ENCODE results near the gene PLXNC1. TPM values are rescaled to one million over a fixed set of nuclear protein-coding genes. Genes with fewer than 3 reads are reported as not detected.

Gene PLXNC1
- total and polyA plus RNA-seq, 3 donors from 2014 or later: 36.5 to 201 (median 96.5) TPM

DNA sequence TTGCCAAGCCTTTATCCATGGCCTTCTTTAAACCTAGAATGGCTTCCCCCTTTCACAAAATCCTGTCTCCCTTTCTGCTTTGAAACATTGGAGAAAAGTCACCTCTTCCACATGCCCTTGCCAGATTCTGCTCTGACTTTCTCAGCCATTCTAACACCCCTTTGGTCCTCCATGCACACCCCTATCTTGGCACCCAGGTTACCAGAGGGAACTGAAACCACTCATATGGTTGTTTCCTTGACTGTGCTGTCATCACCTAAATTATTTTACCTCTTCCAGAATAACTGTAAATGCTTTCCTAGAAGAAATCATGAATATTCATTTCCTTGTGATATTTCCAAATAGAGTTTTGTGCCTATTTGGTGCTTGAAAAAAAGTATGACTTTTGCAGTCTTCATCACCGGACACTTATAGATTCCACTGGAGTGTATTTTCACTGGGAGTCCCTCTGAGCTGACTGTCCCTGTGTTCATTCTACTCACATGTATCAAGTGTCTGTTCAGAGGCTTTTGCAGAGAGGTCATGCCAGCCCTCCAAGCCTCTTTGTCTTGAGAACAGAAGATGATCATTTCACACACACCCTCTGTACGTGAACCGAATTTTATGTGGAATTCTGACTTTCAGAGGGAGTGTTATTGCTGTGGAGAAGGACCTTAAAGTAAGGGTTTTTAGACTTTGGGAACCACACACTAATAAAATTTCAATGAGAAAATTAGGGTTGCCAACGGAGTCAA, 74.1 kb downstream of the PLXNC1 start:
- no peaks in the 10 kb centered on the region for H3K36me3 ChIP-seq (ENCODE audit: low read depth, missing control alignments)
- no peaks in the 10 kb centered on the region for H3K4me1 ChIP-seq
- WGBS, 2 donors: 96 to 98% methylated on average over 4 of the region's 4 CpGs
- no peaks in the 10 kb centered on the region for H3K9me3 ChIP-seq
- no peaks in the 10 kb centered on the region for H3K27me3 ChIP-seq
- H3K27ac ChIP-seq: no peak overlapping the region
- TF ChIP-seq, protein P1, sequence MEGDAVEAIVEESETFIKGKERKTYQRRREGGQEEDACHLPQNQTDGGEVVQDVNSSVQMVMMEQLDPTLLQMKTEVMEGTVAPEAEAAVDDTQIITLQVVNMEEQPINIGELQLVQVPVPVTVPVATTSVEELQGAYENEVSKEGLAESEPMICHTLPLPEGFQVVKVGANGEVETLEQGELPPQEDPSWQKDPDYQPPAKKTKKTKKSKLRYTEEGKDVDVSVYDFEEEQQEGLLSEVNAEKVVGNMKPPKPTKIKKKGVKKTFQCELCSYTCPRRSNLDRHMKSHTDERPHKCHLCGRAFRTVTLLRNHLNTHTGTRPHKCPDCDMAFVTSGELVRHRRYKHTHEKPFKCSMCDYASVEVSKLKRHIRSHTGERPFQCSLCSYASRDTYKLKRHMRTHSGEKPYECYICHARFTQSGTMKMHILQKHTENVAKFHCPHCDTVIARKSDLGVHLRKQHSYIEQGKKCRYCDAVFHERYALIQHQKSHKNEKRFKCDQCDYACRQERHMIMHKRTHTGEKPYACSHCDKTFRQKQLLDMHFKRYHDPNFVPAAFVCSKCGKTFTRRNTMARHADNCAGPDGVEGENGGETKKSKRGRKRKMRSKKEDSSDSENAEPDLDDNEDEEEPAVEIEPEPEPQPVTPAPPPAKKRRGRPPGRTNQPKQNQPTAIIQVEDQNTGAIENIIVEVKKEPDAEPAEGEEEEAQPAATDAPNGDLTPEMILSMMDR (IDR thresholded peaks at IDR 0.05): no peak
- no peak for TF ChIP-seq POLR2A (IDR thresholded peaks at IDR 0.05)
- no peak for DNase-seq
- intact Hi-C loops (cut with DNase I; ENCODE audit: low total_unique reads): no loop called here
- no peak overlapping the region for H3K4me3 ChIP-seq

DNA sequence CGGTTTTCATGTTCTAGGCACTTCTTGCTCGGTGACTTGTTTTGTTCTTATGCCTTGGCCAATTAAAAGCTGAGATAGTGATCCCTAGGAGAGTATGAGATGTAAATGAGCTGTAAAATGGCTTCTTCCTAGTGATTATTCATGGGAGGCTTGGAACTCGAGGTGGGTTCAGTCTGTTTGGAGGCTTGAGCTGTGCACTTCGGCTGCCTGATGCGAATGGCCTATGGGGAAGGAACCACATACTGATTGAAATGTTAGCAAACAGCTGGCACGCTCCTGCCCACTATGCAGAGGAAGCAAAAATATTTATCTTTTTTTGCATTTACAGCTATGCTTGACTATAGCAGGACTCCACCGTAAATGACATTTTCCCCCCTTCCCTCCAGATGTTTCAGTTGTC, 75.5 kb downstream of the PLXNC1 start:
- intact Hi-C loops (cut with DNase I; ENCODE audit: low total_unique reads): no loop called here

DNA sequence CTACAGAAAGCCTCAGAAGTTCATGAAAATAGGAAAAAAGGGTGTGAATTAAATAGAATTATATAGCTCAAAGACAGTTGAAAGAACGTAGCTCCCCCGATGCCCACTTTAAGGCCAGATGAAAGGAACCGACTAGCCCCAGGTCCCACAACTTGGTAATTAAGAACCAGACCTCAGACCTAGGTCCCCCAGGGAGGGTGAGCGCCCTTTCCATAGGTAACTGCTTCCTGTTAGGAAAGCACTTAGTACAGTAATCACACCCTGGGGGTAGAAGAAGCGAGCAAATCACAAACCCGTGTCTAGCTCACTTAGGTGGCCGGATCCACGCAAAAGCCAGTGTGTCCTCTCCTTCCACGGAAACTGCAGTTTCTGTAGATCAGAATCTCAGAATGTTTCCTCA, 77.1 kb downstream of the PLXNC1 start:
- intact Hi-C loops (cut with DNase I; ENCODE audit: low total_unique reads): no loop called here
- H3K27me3 ChIP-seq: no peaks in the 10 kb centered on the region
- H3K36me3 ChIP-seq (ENCODE audit: low read depth, missing control alignments): no peaks in the 10 kb centered on the region
- no peak for TF ChIP-seq POLR2A (IDR thresholded peaks at IDR 0.05)
- TF ChIP-seq, protein P1 (IDR thresholded peaks at IDR 0.05): no peak
- H3K27ac ChIP-seq: no peak overlapping the region
- H3K9me3 ChIP-seq: no peaks in the 10 kb centered on the region
- DNase-seq: no peak
- WGBS, 2 donors: 88 to 94% methylated on average over 9 of the region's 9 CpGs
- H3K4me1 ChIP-seq: no peaks in the 10 kb centered on the region
- H3K4me3 ChIP-seq: no peak overlapping the region

More for the DNA sequence above, 75.5 kb downstream of the PLXNC1 start:
- DNase-seq: no peak
- TF ChIP-seq, protein P1 (IDR thresholded peaks at IDR 0.05): no peak
- TF ChIP-seq POLR2A (IDR thresholded peaks at IDR 0.05): no peak
- Histone ChIP-seq H3K4me3 (no peak overlapping the region), H3K27ac (no peak overlapping the region), H3K9me3 (no peaks in the 10 kb centered on the region), H3K4me1 (no peaks in the 10 kb centered on the region), H3K27me3 (no peaks in the 10 kb centered on the region), H3K36me3 (ENCODE audit: low read depth, missing control alignments) (no peaks in the 10 kb centered on the region)
- 91 to 96% methylated on average over 7 of the region's 7 CpGs for WGBS, 2 donors

DNA sequence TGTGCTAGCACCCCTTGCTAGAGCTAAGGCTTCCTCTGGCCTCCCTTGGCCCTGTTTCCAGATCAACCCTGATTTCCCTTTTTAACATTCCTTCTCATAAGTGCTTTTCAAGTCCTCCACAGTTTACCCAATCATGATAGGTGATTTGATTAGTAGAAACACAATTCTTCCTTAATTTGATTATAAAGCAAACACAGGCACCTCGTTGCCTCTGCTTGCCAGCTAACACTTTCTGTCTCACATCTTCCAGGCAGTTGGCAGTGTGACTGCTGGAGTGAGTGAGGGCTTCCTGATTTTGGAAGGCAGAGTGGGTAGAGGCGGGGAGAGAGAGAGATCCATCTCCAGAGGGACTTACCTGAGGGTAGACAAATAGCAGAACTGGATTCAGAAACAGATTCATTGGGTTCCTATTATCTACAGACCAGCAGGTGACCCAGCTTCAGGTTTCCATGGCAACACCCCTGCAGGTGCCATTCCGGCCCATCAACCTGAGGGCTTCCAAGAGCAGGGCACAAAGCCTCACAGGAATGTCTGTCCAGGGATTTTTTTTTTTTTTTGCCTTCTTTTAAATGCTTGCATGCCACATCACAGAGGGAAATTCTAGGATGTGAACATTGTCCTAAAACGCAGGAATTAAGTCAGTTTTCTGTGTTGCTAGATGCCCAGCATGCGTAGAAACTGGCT, 77.7 kb downstream of the PLXNC1 start:
- Histone ChIP-seq H3K4me1 (peaks cover 2% of the 10 kb centered on the region), H3K4me3 (no peak overlapping the region), H3K9me3 (no peaks in the 10 kb centered on the region), H3K36me3 (ENCODE audit: low read depth, missing control alignments) (no peaks in the 10 kb centered on the region), H3K27ac (no peak overlapping the region), H3K27me3 (no peaks in the 10 kb centered on the region)
- intact Hi-C loops (cut with DNase I; ENCODE audit: low total_unique reads): no loop called here
- TF ChIP-seq POLR2A (IDR thresholded peaks at IDR 0.05): no peak
- TF ChIP-seq, protein P1 (IDR thresholded peaks at IDR 0.05): no peak
- WGBS, 2 donors: 85 to 91% methylated on average over 4 to 5 of the region's 5 CpGs
- DNase-seq: no peak
